A673 (cell line): ENCODE results near the gene SNX13. TPM values are rescaled to one million over a fixed set of nuclear protein-coding genes. Genes with fewer than 3 reads are reported as not detected.

Experiments
- BruUV-seq: library from RNA; stranded (reverse); fragments of 400-500 nt; replicated peaks from 2 replicates; lab custom pipeline; 2021; lab: Mats Ljungman, UMichigan
- CTCF ChIA-PET: fragments of 300-600 bp; sonication (Branson Sonifier 250); formaldehyde crosslinking; loops from one replicate; lab custom pipeline; 2022; ENCODE audit warnings: antibody characterized with exemption; lab: Charles Lee
- POLR2A ChIA-PET: fragments of 300-600 bp; sonication (Branson Sonifier 250); formaldehyde crosslinking; loops from one replicate; lab custom pipeline; 2022; ENCODE audit warnings: antibody characterized with exemption; ENCODE audit not compliant: low non-redundant PET; lab: Charles Lee
- DNase-seq: peaks from one replicate; pipeline ENCODE4 v3.0.0-alpha.2; 2015; ENCODE audit warnings: low spot score
- H3K27ac ChIP-seq: fragments of 200-600 bp; sonication (generic); 2 replicates; pipeline ENCODE4 v1.5.1; 2016; ENCODE audit warnings: mixed run types, low read depth, mild to moderate bottlenecking, mixed read lengths, antibody characterized with exemption, low read length; ENCODE audit not compliant: poor library complexity, severe bottlenecking
- H3K27me3 ChIP-seq: fragments of 200-600 bp; sonication (generic); replicated peaks from 2 replicates; pipeline ENCODE4 v1.6.1; 2017; ENCODE audit warnings: mixed run types, low read depth, mild to moderate bottlenecking, mixed read lengths, antibody characterized with exemption, low read length; ENCODE audit not compliant: insufficient read depth, poor library complexity
- H3K36me3 ChIP-seq: fragments of 200-600 bp; sonication (generic); 2 replicates; pipeline ENCODE4 v1.6.1; 2016; ENCODE audit warnings: mixed run types, mild to moderate bottlenecking, mixed read lengths, antibody characterized with exemption, low read length; ENCODE audit not compliant: insufficient read depth, poor library complexity, severe bottlenecking
- H3K4me1 ChIP-seq: fragments of 200-600 bp; sonication (generic); 2 replicates; pipeline ENCODE4 v1.6.1; 2017; ENCODE audit warnings: mixed run types, mild to moderate bottlenecking, mixed read lengths, antibody characterized with exemption, low read length; ENCODE audit not compliant: insufficient read depth, poor library complexity, severe bottlenecking
- H3K4me3 ChIP-seq: fragments of 200-600 bp; sonication (generic); 2 replicates; pipeline ENCODE4 v1.5.1; 2016; ENCODE audit warnings: low read depth, mixed run types, mild to moderate bottlenecking, mixed read lengths, low read length; ENCODE audit not compliant: poor library complexity, severe bottlenecking
- H3K9me3 ChIP-seq: fragments of 200-600 bp; sonication (generic); 2 replicates; pipeline ENCODE4 v1.6.1; 2016; ENCODE audit warnings: mixed run types, low read depth, mild to moderate bottlenecking, mixed read lengths, antibody characterized with exemption, low read length; ENCODE audit not compliant: poor library complexity, severe bottlenecking
- EZH2 ChIP-seq: fragments of 200-600 bp; sonication (generic); IDR thresholded peaks from 2 replicates; pipeline ENCODE4 v1.6.1; 2017; ENCODE audit warnings: borderline replicate concordance, low read depth, mild to moderate bottlenecking, mixed read lengths, antibody characterized with exemption, low read length; ENCODE audit not compliant: poor library complexity, severe bottlenecking
- intact Hi-C: fragments of 100-400 bp; cut with micrococcal nuclease; formaldehyde crosslinking; loops from one replicate; pipeline ENCODE4 v1.10.0; 2022; ENCODE audit not compliant: unreplicated experiment
- total RNA-seq: library from RNA; stranded (reverse); gene quantifications from 2 replicates; pipeline ENCODE4 v1.2.3, GENCODE V29; 2021
- TF ChIP-seq, protein P1 (sequence below): fragments of 300-800, 200-600 bp; sonication (generic); conservative IDR thresholded peaks from 2 replicates; pipeline ENCODE4 v1.5.1; 2017; ENCODE audit warnings: low read depth, mild to moderate bottlenecking, antibody characterized with exemption, low read length, moderate library complexity, mixed read lengths

SNX13 gene
- total RNA-seq, 1 experiment from 2014 or later, result 31.2 TPM

GRCh38 chr7:17930546-17930945 is 9.7 kb downstream of the SNX13 start:
- intact Hi-C loops, result no loop called here
- H3K27ac ChIP-seq, result no peak overlapping the region
- TF ChIP-seq EZH2, result no peak
- TF ChIP-seq, protein P1, sequence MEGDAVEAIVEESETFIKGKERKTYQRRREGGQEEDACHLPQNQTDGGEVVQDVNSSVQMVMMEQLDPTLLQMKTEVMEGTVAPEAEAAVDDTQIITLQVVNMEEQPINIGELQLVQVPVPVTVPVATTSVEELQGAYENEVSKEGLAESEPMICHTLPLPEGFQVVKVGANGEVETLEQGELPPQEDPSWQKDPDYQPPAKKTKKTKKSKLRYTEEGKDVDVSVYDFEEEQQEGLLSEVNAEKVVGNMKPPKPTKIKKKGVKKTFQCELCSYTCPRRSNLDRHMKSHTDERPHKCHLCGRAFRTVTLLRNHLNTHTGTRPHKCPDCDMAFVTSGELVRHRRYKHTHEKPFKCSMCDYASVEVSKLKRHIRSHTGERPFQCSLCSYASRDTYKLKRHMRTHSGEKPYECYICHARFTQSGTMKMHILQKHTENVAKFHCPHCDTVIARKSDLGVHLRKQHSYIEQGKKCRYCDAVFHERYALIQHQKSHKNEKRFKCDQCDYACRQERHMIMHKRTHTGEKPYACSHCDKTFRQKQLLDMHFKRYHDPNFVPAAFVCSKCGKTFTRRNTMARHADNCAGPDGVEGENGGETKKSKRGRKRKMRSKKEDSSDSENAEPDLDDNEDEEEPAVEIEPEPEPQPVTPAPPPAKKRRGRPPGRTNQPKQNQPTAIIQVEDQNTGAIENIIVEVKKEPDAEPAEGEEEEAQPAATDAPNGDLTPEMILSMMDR, result no peak
- no peak for DNase-seq
- H3K4me3 ChIP-seq, result no peak overlapping the region
- no peaks in the 10 kb centered on the region for H3K27me3 ChIP-seq
- BruUV-seq, result no TSS peak
- H3K36me3 ChIP-seq, result no peaks in the 10 kb centered on the region
- POLR2A ChIA-PET, result no interaction called here
- no peaks in the 10 kb centered on the region for H3K9me3 ChIP-seq
- CTCF ChIA-PET, result no interaction called here
- no peaks in the 10 kb centered on the region for H3K4me1 ChIP-seq

GRCh38 chr7:17929647-17930395 is 10.5 kb downstream of the SNX13 start:
- no peak for DNase-seq
- Histone ChIP-seq H3K27ac (no peak overlapping the region), H3K4me1 (no peaks in the 10 kb centered on the region), H3K27me3 (no peaks in the 10 kb centered on the region), H3K4me3 (no peak overlapping the region), H3K9me3 (no peaks in the 10 kb centered on the region), H3K36me3 (no peaks in the 10 kb centered on the region)
- intact Hi-C loops, result no loop called here
- BruUV-seq, result no TSS peak
- no peak for TF ChIP-seq EZH2
- TF ChIP-seq, protein P1, result no peak
- POLR2A ChIA-PET, result no interaction called here
- CTCF ChIA-PET, result no interaction called here

DNA sequence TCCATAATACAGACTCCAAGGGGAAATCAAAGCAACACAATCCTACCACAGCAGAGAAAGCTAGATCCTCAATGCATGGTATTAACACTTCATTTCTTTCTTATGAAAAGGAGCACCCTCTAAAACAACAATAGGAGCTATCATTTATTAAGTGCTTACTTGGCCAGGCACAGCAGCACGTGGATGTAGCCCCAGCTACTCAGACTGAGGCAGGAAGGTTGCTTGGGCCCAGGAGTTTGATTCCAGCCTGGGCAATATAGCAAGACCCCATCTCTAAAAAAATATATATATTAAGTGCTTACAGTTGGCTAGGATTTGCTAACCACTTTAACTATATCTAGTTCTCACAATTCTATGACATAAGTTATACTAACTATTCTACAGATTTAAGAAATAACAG is 12.2 kb downstream of the SNX13 start:
- no peak overlapping the region for H3K27ac ChIP-seq
- intact Hi-C loops, result no loop called here
- POLR2A ChIA-PET, result no interaction called here
- TF ChIP-seq EZH2, result no peak
- DNase-seq, result no peak
- CTCF ChIA-PET, result no interaction called here
- no peak overlapping the region for H3K4me3 ChIP-seq
- no TSS peak for BruUV-seq
- no peaks in the 10 kb centered on the region for H3K4me1 ChIP-seq
- H3K9me3 ChIP-seq, result no peaks in the 10 kb centered on the region
- H3K36me3 ChIP-seq, result no peaks in the 10 kb centered on the region
- H3K27me3 ChIP-seq, result no peaks in the 10 kb centered on the region

DNA sequence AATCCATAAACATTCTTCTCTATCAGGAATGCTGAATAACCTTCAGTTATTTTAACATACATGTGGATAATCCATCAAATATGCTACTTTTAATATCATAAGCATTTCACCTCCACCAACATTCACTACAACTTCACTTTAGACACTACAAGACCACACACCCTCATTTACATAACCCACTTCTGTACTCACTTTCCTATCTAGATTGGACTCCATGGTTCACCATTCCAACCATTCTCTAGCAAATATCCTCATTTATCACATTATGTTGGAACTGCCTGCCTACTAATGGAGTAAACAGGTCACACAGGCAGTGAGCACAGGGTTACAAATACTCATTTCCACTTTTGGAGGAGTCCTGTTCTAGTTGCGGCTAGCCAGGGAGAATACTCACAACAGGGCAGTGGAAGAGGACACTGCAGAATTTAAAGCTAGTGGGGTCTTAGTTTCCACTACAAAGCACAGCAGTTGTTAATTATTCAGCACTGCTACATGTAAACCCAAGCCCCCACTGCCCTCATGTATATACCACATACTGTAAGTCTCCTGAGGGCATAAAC is 18.4 kb downstream of the SNX13 start:
- Histone ChIP-seq H3K4me1 (no peaks in the 10 kb centered on the region), H3K27ac (no peak overlapping the region), H3K4me3 (no peak overlapping the region), H3K36me3 (no peaks in the 10 kb centered on the region), H3K9me3 (peaks cover 7% of the 10 kb centered on the region), H3K27me3 (no peaks in the 10 kb centered on the region)
- BruUV-seq, result no TSS peak
- intact Hi-C loops, result no loop called here
- POLR2A ChIA-PET, result no interaction called here
- CTCF ChIA-PET, result no interaction called here
- DNase-seq, result no peak
- no peak for TF ChIP-seq EZH2
- TF ChIP-seq, protein P1, result no peak
